ENCODE data around the gene PDIA5. TPM values are rescaled to one million over a fixed set of nuclear protein-coding genes. Genes with fewer than 3 reads are reported as not detected.

PDIA5 gene
- total RNA-seq, 1 donor, result 54.3 TPM

DNA sequence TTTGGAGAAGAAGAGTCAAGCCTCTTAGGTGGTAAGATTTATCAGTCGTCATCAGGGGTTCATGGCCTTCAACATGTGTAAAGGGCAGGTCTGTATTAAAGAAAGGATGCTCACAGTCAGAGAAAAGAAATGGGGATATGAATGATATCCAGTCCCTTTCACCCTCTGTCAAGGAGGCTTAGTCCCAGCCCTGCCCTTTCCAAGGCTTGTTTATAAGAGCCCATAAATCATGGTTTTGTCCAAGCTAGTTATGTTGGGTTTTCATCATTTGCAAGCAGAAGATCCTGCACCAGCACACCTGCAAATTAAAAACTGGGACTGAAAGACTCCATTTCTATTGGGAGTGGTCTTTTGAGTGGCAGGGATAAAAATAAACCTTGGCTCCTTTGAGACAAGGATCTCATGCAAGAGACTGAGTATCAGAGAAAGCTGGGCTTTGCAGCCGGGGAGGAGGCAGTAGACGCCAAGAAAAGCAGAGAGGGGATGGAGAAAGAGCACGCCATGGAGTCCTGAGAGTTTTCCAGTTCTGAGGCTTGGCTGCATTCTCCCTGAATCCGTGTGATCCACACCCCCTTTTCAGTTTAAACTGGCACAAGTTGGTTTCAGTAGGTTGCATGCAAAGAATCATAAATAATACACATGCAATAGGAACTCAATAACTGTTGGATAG is 12.6 kb upstream of the PDIA5 start:
- no peaks in the 10 kb centered on the region for H3K36me3 ChIP-seq (ENCODE audit: insufficient read depth, low read length)
- H3K79me2 ChIP-seq (ENCODE audit: insufficient read depth, low read length), result no peaks in the 10 kb centered on the region
- no peak overlapping the region for H3K4me3 ChIP-seq (ENCODE audit: insufficient read depth, low read length)
- peak; percentile 69 for DNase-seq (ENCODE audit: insufficient read length, low spot score, missing footprints)
- TF ChIP-seq, protein P1, sequence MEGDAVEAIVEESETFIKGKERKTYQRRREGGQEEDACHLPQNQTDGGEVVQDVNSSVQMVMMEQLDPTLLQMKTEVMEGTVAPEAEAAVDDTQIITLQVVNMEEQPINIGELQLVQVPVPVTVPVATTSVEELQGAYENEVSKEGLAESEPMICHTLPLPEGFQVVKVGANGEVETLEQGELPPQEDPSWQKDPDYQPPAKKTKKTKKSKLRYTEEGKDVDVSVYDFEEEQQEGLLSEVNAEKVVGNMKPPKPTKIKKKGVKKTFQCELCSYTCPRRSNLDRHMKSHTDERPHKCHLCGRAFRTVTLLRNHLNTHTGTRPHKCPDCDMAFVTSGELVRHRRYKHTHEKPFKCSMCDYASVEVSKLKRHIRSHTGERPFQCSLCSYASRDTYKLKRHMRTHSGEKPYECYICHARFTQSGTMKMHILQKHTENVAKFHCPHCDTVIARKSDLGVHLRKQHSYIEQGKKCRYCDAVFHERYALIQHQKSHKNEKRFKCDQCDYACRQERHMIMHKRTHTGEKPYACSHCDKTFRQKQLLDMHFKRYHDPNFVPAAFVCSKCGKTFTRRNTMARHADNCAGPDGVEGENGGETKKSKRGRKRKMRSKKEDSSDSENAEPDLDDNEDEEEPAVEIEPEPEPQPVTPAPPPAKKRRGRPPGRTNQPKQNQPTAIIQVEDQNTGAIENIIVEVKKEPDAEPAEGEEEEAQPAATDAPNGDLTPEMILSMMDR (IDR thresholded peaks at IDR 0.05; ENCODE audit: extremely low read depth, low read depth, low read length), result no peak
- H2AFZ ChIP-seq (ENCODE audit: low read length), result no peak overlapping the region
- H3K27ac ChIP-seq (ENCODE audit: low read depth, low read length), result no peak overlapping the region
- no peaks in the 10 kb centered on the region for H4K20me1 ChIP-seq (ENCODE audit: insufficient read depth, low read length)
- H3K4me2 ChIP-seq (ENCODE audit: insufficient read depth, low read length), result peak overlapping the region; percentile 26
- H3K27me3 ChIP-seq (ENCODE audit: insufficient read depth, low read length), result no peaks in the 10 kb centered on the region
- peaks cover 18% of the 10 kb centered on the region for H3K4me1 ChIP-seq (ENCODE audit: insufficient read depth, low read length)
- no peaks in the 10 kb centered on the region for H3K9me3 ChIP-seq (ENCODE audit: low read depth, low read length)

DNA sequence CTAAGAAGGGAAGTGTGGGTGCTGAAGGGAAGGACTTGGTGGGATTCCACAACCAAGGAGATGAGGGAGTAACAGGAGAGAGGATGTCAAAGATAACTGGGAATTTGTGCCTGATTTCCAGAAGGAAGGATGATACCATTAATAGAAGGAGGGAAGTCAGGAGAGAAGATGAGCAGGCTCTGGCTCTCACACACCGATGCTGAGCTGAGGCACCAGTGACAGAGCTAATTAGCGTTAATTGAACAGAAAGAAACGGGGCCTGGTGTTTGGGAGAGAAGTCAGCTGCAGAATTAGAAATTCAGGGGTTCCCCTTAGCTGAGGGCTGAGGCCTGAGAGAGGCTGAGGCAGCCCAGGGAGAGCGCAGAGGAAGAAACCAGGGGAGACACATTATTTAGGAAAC is 11.9 kb upstream of the PDIA5 start:
- no peaks in the 10 kb centered on the region for H3K79me2 ChIP-seq (ENCODE audit: insufficient read depth, low read length)
- DNase-seq (ENCODE audit: insufficient read length, low spot score, missing footprints), result no peak
- H3K27ac ChIP-seq (ENCODE audit: low read depth, low read length), result no peak overlapping the region
- H4K20me1 ChIP-seq (ENCODE audit: insufficient read depth, low read length), result no peaks in the 10 kb centered on the region
- H3K4me2 ChIP-seq (ENCODE audit: insufficient read depth, low read length), result peak overlapping the region; percentile 26
- no peaks in the 10 kb centered on the region for H3K27me3 ChIP-seq (ENCODE audit: insufficient read depth, low read length)
- TF ChIP-seq, protein P1 (IDR thresholded peaks at IDR 0.05; ENCODE audit: extremely low read depth, low read depth, low read length), result no peak
- H2AFZ ChIP-seq (ENCODE audit: low read length), result peak overlapping the region; percentile 12
- H3K36me3 ChIP-seq (ENCODE audit: insufficient read depth, low read length), result no peaks in the 10 kb centered on the region
- no peak overlapping the region for H3K4me3 ChIP-seq (ENCODE audit: insufficient read depth, low read length)
- no peaks in the 10 kb centered on the region for H3K9me3 ChIP-seq (ENCODE audit: low read depth, low read length)
- H3K4me1 ChIP-seq (ENCODE audit: insufficient read depth, low read length), result peaks cover 18% of the 10 kb centered on the region

DNA sequence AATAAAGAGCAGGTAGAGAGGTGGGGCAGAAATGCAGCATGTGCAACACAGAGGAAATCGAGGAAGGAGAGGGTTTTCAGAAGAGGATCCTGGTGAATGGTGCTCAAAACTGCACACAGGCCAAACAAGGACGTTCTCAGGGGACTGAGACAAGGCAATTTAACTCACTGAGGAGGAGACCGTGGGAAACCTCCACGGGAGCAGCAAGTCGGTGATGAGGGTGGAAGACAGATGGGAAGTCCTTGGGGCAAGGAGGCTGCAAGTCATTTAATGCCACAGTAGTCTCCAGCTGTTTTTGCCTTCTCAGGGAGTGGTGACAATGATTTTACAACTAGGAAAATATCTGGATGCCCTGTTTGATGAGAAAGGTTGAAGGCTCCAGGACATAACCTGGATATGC is 11.5 kb upstream of the PDIA5 start:
- H2AFZ ChIP-seq (ENCODE audit: low read length), result no peak overlapping the region
- no peaks in the 10 kb centered on the region for H3K79me2 ChIP-seq (ENCODE audit: insufficient read depth, low read length)
- no peaks in the 10 kb centered on the region for H4K20me1 ChIP-seq (ENCODE audit: insufficient read depth, low read length)
- peaks cover 18% of the 10 kb centered on the region for H3K4me1 ChIP-seq (ENCODE audit: insufficient read depth, low read length)
- no peaks in the 10 kb centered on the region for H3K9me3 ChIP-seq (ENCODE audit: low read depth, low read length)
- H3K27me3 ChIP-seq (ENCODE audit: insufficient read depth, low read length), result no peaks in the 10 kb centered on the region
- H3K27ac ChIP-seq (ENCODE audit: low read depth, low read length), result no peak overlapping the region
- no peak overlapping the region for H3K4me3 ChIP-seq (ENCODE audit: insufficient read depth, low read length)
- DNase-seq (ENCODE audit: insufficient read length, low spot score, missing footprints), result no peak
- TF ChIP-seq, protein P1 (IDR thresholded peaks at IDR 0.05; ENCODE audit: extremely low read depth, low read depth, low read length), result no peak
- no peak overlapping the region for H3K4me2 ChIP-seq (ENCODE audit: insufficient read depth, low read length)
- H3K36me3 ChIP-seq (ENCODE audit: insufficient read depth, low read length), result no peaks in the 10 kb centered on the region

DNA sequence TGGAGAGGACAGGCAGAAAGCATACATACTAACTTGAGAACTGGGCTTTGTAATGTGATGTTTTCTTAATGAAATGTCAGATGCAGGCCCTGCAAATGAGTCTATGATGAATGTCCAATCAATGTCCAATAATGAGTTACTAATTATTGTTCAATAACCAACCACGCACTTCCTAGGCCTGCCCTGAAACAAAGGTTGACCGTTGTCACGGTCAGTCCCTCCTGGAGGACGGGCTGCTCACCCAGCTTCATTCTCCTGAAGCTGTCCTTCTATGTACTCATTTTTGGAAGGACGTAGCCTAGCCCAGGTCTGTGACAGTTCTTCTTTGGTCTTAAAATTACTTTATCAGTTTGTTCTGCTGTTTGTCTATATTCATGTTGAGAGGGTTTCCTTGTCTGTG is 8.3 kb upstream of the PDIA5 start:
- H3K4me1 ChIP-seq (ENCODE audit: insufficient read depth, low read length), result peaks cover 16% of the 10 kb centered on the region
- H3K27me3 ChIP-seq (ENCODE audit: insufficient read depth, low read length), result peaks cover 8% of the 10 kb centered on the region
- no peak overlapping the region for H3K27ac ChIP-seq (ENCODE audit: low read depth, low read length)
- H3K4me3 ChIP-seq (ENCODE audit: insufficient read depth, low read length), result no peak overlapping the region
- no peak overlapping the region for H2AFZ ChIP-seq (ENCODE audit: low read length)
- TF ChIP-seq, protein P1 (IDR thresholded peaks at IDR 0.05; ENCODE audit: extremely low read depth, low read depth, low read length), result no peak
- no peaks in the 10 kb centered on the region for H4K20me1 ChIP-seq (ENCODE audit: insufficient read depth, low read length)
- H3K36me3 ChIP-seq (ENCODE audit: insufficient read depth, low read length), result no peaks in the 10 kb centered on the region
- H3K9me3 ChIP-seq (ENCODE audit: low read depth, low read length), result no peaks in the 10 kb centered on the region
- H3K4me2 ChIP-seq (ENCODE audit: insufficient read depth, low read length), result no peak overlapping the region
- no peaks in the 10 kb centered on the region for H3K79me2 ChIP-seq (ENCODE audit: insufficient read depth, low read length)
- no peak for DNase-seq (ENCODE audit: insufficient read length, low spot score, missing footprints)

Measured in osteoblast (primary cell).